Activated B cell treated with CpG ODN at 0.5 μM for 24 hours (primary cell): ENCODE data around the gene SLC30A2. TPM values are rescaled to one million over a fixed set of nuclear protein-coding genes. Genes with fewer than 3 reads are reported as not detected.

ENCODE experiments used
- ATAC-seq: fragments of 200-7000 bp; cut with Tn5 transposase; one replicate; pipeline ENCODE4 v1.10.0; 2021; ENCODE audit warnings: low read depth, mild to moderate bottlenecking, moderate library complexity
- CTCF ChIA-PET: fragments of 350-600 bp; sonication (Branson Sonifier 250); formaldehyde crosslinking; loops from one replicate; lab custom pipeline; 2021; ENCODE audit warnings: antibody characterized with exemption; lab: Charles Lee
- POLR2A ChIA-PET: fragments of 350-600 bp; sonication (Branson Sonifier 250); formaldehyde crosslinking; loops from one replicate; lab custom pipeline; 2021; ENCODE audit warnings: antibody characterized with exemption; lab: Charles Lee
- DNase-seq: peaks from one replicate; pipeline ENCODE4 v3.0.0; 2022
- H3K27ac Mint-ChIP-seq: one replicate; pipeline ENCODE4 v1.8.0; 2020; ENCODE audit warnings: mixed read lengths
- H3K27me3 Mint-ChIP-seq: one replicate; pipeline ENCODE4 v1.8.0; 2021; ENCODE audit warnings: mixed read lengths
- H3K36me3 Mint-ChIP-seq: one replicate; pipeline ENCODE4 v1.8.0; 2021; ENCODE audit warnings: low read depth, mixed read lengths
- H3K4me1 Mint-ChIP-seq: one replicate; pipeline ENCODE4 v1.8.0; 2021; ENCODE audit warnings: mixed read lengths
- H3K4me3 Mint-ChIP-seq: one replicate; pipeline ENCODE4 v1.8.0; 2020; ENCODE audit warnings: mild to moderate bottlenecking, mixed read lengths
- H3K9me3 Mint-ChIP-seq: one replicate; pipeline ENCODE4 v1.8.0; 2020; ENCODE audit warnings: mixed read lengths
- intact Hi-C: fragments of 100-400 bp; cut with micrococcal nuclease; formaldehyde crosslinking; loops from one replicate; pipeline ENCODE4 v1.15.1; 2024
- total RNA-seq: library from RNA; stranded (reverse); gene quantifications from 2 replicates; pipeline ENCODE4 v1.2.3, GENCODE V29; 2022
- TF ChIP-seq, protein P1 (sequence below): fragments of 200-600 bp; IDR thresholded peaks from one replicate; pipeline ENCODE4 v1.8.0; 2022; ENCODE audit warnings: antibody characterized with exemption, mild to moderate bottlenecking

Gene SLC30A2
- total RNA-seq, 1 donor from 2014 or later: not detected

DNA sequence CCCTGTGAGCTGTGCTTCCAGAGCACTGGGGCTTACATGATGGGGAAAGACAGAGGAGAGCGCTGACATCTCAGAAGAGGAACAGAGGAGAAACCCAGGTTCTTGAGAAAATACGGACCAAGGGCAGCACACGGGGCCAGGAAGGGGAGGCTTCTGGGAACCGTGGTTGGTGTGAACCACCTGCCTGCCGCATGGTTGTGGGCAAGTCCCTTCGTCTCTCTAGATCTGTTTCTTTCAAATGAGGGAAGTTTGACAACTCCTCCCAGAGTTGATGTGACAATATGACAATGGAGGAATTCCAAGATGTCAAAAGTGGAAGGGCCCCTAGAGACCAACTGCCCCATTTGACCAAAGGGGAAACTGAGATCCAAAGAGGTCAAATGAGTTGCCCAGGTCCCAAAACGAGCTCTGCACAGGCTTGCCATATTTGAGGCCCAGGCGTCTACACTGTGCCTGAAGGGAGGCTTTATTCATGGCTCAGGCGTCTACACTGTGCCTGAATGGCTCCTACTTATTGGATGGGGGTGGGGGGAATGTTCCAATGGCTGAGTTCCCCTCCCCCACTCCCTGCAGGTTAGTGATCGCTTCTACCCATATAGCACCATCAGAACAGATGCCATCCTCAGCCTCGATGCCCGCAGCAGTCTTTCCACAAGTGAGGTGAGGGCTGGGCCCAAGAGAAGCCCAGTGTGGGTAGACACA, 13.1 kb downstream of the SLC30A2 start:
- POLR2A ChIA-PET: no interaction called here
- peaks cover 11% of the 10 kb centered on the region for H3K4me1 Mint-ChIP-seq
- TF ChIP-seq, protein P1, sequence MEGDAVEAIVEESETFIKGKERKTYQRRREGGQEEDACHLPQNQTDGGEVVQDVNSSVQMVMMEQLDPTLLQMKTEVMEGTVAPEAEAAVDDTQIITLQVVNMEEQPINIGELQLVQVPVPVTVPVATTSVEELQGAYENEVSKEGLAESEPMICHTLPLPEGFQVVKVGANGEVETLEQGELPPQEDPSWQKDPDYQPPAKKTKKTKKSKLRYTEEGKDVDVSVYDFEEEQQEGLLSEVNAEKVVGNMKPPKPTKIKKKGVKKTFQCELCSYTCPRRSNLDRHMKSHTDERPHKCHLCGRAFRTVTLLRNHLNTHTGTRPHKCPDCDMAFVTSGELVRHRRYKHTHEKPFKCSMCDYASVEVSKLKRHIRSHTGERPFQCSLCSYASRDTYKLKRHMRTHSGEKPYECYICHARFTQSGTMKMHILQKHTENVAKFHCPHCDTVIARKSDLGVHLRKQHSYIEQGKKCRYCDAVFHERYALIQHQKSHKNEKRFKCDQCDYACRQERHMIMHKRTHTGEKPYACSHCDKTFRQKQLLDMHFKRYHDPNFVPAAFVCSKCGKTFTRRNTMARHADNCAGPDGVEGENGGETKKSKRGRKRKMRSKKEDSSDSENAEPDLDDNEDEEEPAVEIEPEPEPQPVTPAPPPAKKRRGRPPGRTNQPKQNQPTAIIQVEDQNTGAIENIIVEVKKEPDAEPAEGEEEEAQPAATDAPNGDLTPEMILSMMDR: no peak
- peaks cover 19% of the 10 kb centered on the region for H3K27me3 Mint-ChIP-seq
- DNase-seq: no peak
- no peak overlapping the region for H3K4me3 Mint-ChIP-seq
- no peak overlapping the region for H3K27ac Mint-ChIP-seq
- peaks cover 3% of the 10 kb centered on the region for H3K36me3 Mint-ChIP-seq
- ATAC-seq: no peak
- no peaks in the 10 kb centered on the region for H3K9me3 Mint-ChIP-seq
- CTCF ChIA-PET: no interaction called here
- intact Hi-C loops: no loop called here

- intact Hi-C loops: no loop called here
- ChIA-PET CTCF (no interaction called here), POLR2A (interaction anchor here (0.5 kb wide), 1 partner anchor 352 kb away, joined by 8 read pairs; no protein-coding TSS in a partner anchor)
- H3K4me1 Mint-ChIP-seq: peaks cover 11% of the 10 kb centered on the region
- DNase-seq (no peak), ATAC-seq (no peak)
- TF ChIP-seq, protein P1: no peak
- H3K4me3 Mint-ChIP-seq: no peak overlapping the region
- no peak overlapping the region for H3K27ac Mint-ChIP-seq
- H3K27me3 Mint-ChIP-seq: peaks cover 19% of the 10 kb centered on the region
- no peaks in the 10 kb centered on the region for H3K9me3 Mint-ChIP-seq
- H3K36me3 Mint-ChIP-seq: peaks cover 3% of the 10 kb centered on the region
Observed at GRCh38 chr1:26031611-26032220, 14.2 kb downstream of the SLC30A2 start.

- CTCF ChIA-PET: no interaction called here
Observed at GRCh38 chr1:26031196-26031595, 14.7 kb downstream of the SLC30A2 start.

GRCh38 chr1:26029864-26030481, 15.9 kb downstream of the SLC30A2 start:
- Mint-ChIP-seq H3K4me3 (no peak overlapping the region), H3K36me3 (no peaks in the 10 kb centered on the region), H3K9me3 (no peaks in the 10 kb centered on the region), H3K27ac (no peak overlapping the region), H3K4me1 (peaks cover 7% of the 10 kb centered on the region), H3K27me3 (peaks cover 19% of the 10 kb centered on the region)
- DNase-seq (no peak), ATAC-seq (no peak)
- intact Hi-C loops: no loop called here
- POLR2A ChIA-PET: no interaction called here
- TF ChIP-seq, protein P1: no peak
- CTCF ChIA-PET: no interaction called here

More at GRCh38 chr1:26031196-26031595, 14.7 kb downstream of the SLC30A2 start:
- Mint-ChIP-seq H3K36me3 (peaks cover 3% of the 10 kb centered on the region), H3K9me3 (no peaks in the 10 kb centered on the region), H3K27ac (no peak overlapping the region), H3K4me1 (peaks cover 11% of the 10 kb centered on the region), H3K27me3 (peaks cover 19% of the 10 kb centered on the region), H3K4me3 (no peak overlapping the region)
- ATAC-seq (no peak), DNase-seq (no peak)
- POLR2A ChIA-PET: interaction anchor here (0.5 kb wide), 1 partner anchor 352 kb away, joined by 8 read pairs; no protein-coding TSS in a partner anchor
- intact Hi-C loops: no loop called here
- TF ChIP-seq, protein P1: no peak
